ENCODE data around the gene ZNF823. TPM values are rescaled to one million over a fixed set of nuclear protein-coding genes. Genes with fewer than 3 reads are reported as not detected.

Gene ZNF823
- polyA plus RNA-seq, 1 donor from 2014 or later: 7.8 TPM

GRCh38 chr19:11735375-11735774 is 3.4 kb downstream of the ZNF823 start:
- Histone ChIP-seq H3K36me3 (ENCODE audit: insufficient read depth, low read length) (no peaks in the 10 kb centered on the region), H3K27me3 (ENCODE audit: insufficient read depth, low read depth, low read length) (no peaks in the 10 kb centered on the region), H3K27ac (ENCODE audit: low read length) (no peak overlapping the region), H3K9me3 (ENCODE audit: low read length) (no peaks in the 10 kb centered on the region), H3K4me2 (ENCODE audit: low read length) (no peak overlapping the region), H3K4me3 (ENCODE audit: low read length) (no peak overlapping the region), H2AFZ (ENCODE audit: low read depth, low read length) (no peak overlapping the region), H3K9me2 (ENCODE audit: insufficient read depth, low read length) (no peaks in the 10 kb centered on the region), H4K20me1 (ENCODE audit: insufficient read depth) (no peaks in the 10 kb centered on the region), H3K9ac (ENCODE audit: low read length) (no peak overlapping the region), H3K79me2 (replicated peaks; ENCODE audit: insufficient read depth, low read length) (peaks cover 9% of the 10 kb centered on the region), H3F3A (ENCODE audit: insufficient read depth, low read length, poor library complexity, severe bottlenecking) (no peaks in the 10 kb centered on the region)
- TF ChIP-seq EP300 (conservative IDR thresholded peaks at IDR 0.05; ENCODE audit: poor library complexity, severe bottlenecking) (no peak), TAF1 (IDR thresholded peaks at IDR 0.05; ENCODE audit: low read depth) (no peak)

- H3K4me3 ChIP-seq (ENCODE audit: low read length): no peak overlapping the region
- H4K20me1 ChIP-seq (ENCODE audit: insufficient read depth): no peaks in the 10 kb centered on the region
- H3K9ac ChIP-seq (ENCODE audit: low read length): no peak overlapping the region
- H3K9me2 ChIP-seq (ENCODE audit: insufficient read depth, low read length): no peaks in the 10 kb centered on the region
- H3K79me2 ChIP-seq (replicated peaks; ENCODE audit: insufficient read depth, low read length): peaks cover 4% of the 10 kb centered on the region
- H3K4me2 ChIP-seq (ENCODE audit: low read length): no peak overlapping the region
- peaks cover 9% of the 10 kb centered on the region for H3K36me3 ChIP-seq (ENCODE audit: insufficient read depth, low read length)
- no peak overlapping the region for H3K27ac ChIP-seq (ENCODE audit: low read length)
- no peaks in the 10 kb centered on the region for H3K9me3 ChIP-seq (ENCODE audit: low read length)
- H2AFZ ChIP-seq (ENCODE audit: low read depth, low read length): no peak overlapping the region
- no peaks in the 10 kb centered on the region for H3F3A ChIP-seq (ENCODE audit: insufficient read depth, low read length, poor library complexity, severe bottlenecking)
- TF ChIP-seq REST (IDR thresholded peaks at IDR 0.05; ENCODE audit: borderline replicate concordance) (no peak), POLR2AphosphoS5 (IDR thresholded peaks at IDR 0.05) (no peak), EZH2 (IDR thresholded peaks at IDR 0.05; ENCODE audit: borderline replicate concordance, insufficient read depth, low read length, poor library complexity, severe bottlenecking) (no peak), CTCF (IDR thresholded peaks at IDR 0.05; ENCODE audit: poor library complexity, severe bottlenecking) (no peak), EP300 (conservative IDR thresholded peaks at IDR 0.05; ENCODE audit: poor library complexity, severe bottlenecking) (no peak)
- no peaks in the 10 kb centered on the region for H3K27me3 ChIP-seq (ENCODE audit: insufficient read depth, low read depth, low read length)
These were observed 9.2 kb downstream of the ZNF823 start for GRCh38 chr19:11729586-11729985.

GRCh38 chr19:11722414-11722813 is 16.3 kb downstream of the ZNF823 start:
- peaks cover 15% of the 10 kb centered on the region for H3K9me3 ChIP-seq (ENCODE audit: low read length)
- H2AFZ ChIP-seq (ENCODE audit: low read depth, low read length): no peak overlapping the region
- peaks cover 34% of the 10 kb centered on the region for H3K36me3 ChIP-seq (ENCODE audit: insufficient read depth, low read length)

More at GRCh38 chr19:11722414-11722813, 16.3 kb downstream of the ZNF823 start:
- Histone ChIP-seq H3K27me3 (ENCODE audit: insufficient read depth, low read depth, low read length) (no peaks in the 10 kb centered on the region), H3K79me2 (replicated peaks; ENCODE audit: insufficient read depth, low read length) (no peaks in the 10 kb centered on the region), H3K27ac (ENCODE audit: low read length) (no peak overlapping the region), H3F3A (ENCODE audit: insufficient read depth, low read length, poor library complexity, severe bottlenecking) (no peaks in the 10 kb centered on the region), H3K9me2 (ENCODE audit: insufficient read depth, low read length) (no peaks in the 10 kb centered on the region), H4K20me1 (ENCODE audit: insufficient read depth) (no peaks in the 10 kb centered on the region), H3K9ac (ENCODE audit: low read length) (no peak overlapping the region), H3K4me3 (ENCODE audit: low read length) (no peak overlapping the region), H3K4me2 (ENCODE audit: low read length) (no peak overlapping the region)
- TF ChIP-seq SMC3 (conservative IDR thresholded peaks at IDR 0.05; ENCODE audit: poor library complexity): no peak
